Measurements from ENCODE around the gene GEMIN4.
"Not testable (repeated sequence)": the region's sequence is repeated elsewhere in the genome, so short reads cannot be mapped to it uniquely, and the experiment has no call there.

GEMIN4 gene

DNA sequence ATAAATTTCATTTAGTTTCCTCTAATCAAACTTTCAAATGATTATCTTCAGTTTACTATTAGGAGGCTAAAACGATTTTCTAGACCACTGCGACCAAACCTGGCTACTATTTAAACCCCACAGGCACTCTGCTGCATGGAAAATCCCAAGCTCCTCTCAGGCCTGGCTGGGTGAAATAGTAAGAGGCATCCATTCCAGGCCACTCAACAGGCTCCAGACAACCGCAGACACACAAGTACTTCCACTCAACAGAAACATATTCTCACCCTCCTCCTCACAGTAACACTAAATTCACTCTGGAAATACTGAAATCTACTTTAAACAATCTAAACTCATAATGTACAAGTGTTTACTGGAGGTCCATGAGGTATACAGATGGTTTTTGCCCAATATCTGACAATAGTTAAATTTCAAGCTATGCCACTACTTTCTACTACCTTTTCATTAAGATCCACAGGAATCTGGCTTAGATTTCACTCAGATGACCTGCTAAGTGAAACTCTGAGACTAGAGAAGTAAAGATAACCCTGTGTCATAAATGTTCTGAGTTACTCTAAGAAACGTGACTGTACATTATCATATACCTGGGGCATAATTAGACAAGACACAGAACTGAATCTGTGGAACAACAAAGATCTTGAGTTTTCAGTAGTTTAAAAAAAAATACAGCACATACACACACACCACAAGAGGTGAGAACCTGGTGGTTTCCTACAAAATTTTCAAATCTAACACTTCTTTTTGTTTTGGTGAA lies 47.8 kb downstream of the GEMIN4 start:
- DNase-seq (ENCODE audit: low read depth in 2 of 2, low spot score in 1 of 2), result no peak

DNA sequence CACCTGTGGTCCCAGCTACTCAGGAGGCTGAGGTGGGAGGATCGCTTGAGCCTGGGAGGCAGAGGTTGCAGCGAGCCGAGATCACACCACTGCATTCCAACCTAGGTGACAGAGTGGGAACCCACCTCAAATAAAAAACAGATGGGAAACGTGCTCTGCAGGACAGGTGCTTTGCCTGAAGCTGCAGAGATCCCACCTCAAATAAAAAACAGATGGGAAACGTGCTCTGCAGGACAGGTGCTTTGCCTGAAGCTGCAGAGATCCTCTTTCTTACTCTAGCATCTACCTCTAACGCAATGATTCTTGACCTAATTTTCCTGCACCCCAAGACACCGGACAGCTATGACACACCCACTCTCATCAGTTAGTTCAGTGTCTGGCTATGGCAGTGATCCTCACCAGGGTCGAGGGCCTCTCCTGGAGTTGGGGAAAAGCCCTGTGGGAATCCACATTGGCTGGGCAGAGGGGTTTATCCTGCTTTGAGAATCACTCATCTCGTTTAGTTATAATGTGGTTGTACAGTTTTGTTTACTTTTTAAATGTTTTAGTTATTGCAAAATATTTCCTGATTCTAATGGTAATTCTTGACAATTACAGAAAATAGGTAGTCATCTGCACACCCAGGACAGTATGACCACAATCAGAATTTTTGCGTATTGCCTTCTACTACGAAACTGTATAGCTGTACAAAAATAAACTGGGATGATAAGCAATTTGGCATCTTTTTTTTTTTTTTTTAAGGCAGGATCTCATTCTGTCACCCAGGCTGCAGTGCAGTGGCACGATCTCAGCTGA lies 48.8 kb downstream of the GEMIN4 start:
- no peak for DNase-seq (ENCODE audit: low read depth in 2 of 2, low spot score in 1 of 2)

DNA sequence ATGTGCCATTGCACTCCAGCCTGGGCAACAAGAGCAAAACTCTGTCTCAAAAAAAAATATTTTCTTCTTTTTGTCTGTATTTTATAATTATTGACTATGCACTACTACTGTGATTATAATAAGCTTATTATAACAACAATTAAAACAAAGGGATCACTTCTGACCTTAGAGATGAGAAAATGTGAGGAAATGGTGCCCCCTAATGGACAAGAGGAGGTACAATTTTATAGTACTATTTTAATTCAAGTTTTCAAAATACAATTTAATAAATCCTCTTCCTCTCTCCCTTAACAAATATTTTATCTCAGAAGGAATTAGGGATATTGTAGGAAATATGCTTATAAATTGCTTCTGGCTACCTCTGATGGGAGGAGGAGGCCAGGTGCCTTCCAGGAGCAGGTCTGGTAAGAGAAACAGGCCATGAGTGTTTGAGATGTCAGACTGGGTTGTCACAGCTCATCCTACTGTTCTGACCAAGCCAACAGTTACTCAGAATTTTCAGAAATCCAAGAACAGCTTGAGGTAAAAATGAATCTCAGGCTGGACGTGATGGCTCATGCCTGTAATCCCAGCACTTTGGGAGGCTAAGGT lies 51.5 kb downstream of the GEMIN4 start:
- no peak for DNase-seq (ENCODE audit: low read depth in 2 of 2, low spot score in 1 of 2)

DNA sequence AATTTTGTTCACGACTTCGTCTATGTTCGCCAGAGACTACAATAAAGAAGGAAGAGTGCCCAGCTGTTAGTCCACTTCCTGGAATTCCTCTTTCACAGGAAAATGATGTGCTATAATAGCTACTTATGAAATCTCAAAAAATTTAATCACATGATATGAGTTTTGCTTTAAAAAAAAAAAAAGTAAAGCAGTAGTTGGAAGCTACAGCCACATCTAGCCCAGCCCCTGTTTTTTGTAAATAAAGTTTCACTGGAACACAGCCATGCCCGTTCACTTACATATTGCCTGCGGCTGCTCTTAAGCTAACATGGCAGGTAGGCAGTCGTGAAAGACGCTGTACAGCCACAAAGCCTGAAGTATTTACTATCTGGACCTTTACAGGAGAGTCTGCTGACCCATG lies 52.7 kb downstream of the GEMIN4 start:
- DNase-seq (ENCODE audit: low read depth in 2 of 2, low spot score in 1 of 2), result no peak

DNA sequence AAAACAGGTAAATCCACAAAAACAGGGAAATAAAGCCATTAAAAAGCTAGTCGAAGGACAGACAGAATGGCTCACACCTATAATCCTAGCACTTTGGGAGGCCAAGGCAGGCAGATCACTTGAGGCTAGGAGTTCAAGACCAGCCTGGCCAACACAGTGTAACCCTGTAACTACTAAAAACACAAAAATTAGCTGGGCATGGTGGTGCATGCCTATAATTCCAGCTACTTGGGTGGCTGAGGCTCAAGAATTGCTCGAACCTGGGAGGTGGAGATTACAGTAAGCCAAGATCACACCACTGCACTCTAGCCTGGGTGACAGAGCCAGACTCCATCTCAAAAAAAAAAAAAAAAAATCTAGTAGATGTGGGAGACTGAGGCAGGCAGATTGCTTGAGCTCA lies 54.0 kb downstream of the GEMIN4 start:
- DNase-seq (ENCODE audit: low read depth in 2 of 2, low spot score in 1 of 2), result not testable (repeated sequence)

DNA sequence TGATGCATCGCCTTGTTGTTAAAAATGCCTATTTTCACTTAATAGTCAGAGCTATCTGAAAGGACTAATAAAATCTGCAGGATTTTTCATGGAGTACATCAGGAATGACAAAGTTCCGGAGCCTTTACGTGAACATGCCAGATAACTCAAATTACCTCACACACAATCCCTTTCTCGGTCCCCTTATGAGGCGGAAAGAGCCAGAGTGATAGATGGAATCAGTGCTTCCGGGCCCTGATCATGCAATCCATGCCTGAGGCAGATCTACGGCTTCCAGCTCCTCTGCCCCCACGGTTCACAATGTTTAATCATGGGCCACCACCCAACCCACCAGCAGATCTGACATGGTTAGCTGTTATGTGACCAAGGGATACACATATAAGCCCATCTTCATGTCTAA lies 54.4 kb downstream of the GEMIN4 start:
- DNase-seq (ENCODE audit: low read depth in 2 of 2, low spot score in 1 of 2), result no peak

DNA sequence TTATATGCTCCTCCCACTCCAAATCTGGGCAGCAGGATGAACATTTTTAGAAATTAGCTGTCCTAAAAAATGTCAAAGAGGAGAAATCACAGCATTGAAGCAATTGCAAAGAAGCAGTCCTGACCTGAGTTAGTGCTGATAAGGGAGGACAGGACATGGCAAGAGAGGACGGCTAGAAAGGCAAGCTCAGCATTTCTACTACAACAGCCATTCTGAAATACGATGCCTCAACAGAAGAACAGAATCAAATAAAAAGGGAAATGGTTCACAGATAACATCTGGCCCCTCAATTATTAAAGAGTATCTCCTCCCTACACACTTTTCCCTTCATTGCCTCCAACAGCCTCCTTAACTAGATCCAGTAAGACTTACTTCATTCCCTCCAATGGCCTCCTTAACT lies 55.7 kb downstream of the GEMIN4 start:
- no peak for DNase-seq (ENCODE audit: low read depth in 2 of 2, low spot score in 1 of 2)

Measured in stimulated activated CD8-positive, alpha-beta memory T cell treated with anti-CD3 and anti-CD28 coated beads, Interleukin-4, amount 100 ng/mL, for 1 hour (primary cell).